Measurements from ENCODE around the gene KCNMB4. TPM values are rescaled to one million over a fixed set of nuclear protein-coding genes. Genes with fewer than 3 reads are reported as not detected.
A peak's percentile ranks its signal among the peaks of the same experiment; 100 is the strongest.

Gene KCNMB4
- total and polyA plus RNA-seq, 9 donors, result 2.0 to 5.6 (median 3.0) TPM

DNA sequence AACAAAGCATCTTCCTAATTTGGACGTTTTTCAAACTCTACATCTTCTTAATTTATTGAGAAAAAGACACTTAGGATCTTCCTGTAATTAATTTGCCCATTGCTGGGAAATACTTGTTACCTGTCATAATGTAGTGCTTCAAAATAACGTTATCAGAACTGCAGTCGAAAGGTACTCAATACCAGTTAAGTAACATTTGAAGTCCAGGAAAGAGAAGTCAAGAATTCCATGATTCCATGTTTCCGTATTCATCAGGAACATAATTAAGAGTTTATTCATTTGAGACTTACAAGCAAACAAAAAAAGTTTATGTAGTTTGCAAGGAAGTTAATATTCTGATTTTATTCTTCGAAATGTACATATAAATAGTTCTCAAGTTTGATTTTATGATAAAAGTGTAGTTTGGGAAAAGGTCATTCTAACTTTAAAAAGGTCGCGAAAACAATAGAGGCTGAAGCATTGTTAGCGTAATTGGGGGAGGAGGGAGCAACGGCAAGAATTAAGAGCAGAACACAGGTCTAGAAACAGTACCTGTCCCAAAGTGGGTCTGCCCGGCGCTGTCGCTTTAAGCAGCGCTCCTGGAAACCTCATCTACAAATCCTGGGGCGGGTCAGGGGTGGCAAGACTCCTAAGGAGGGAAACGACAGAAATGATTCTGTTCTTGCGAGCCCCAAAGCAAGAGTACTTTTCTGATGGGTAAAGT, 1.2 kb upstream of the KCNMB4 start:
- WGBS, 3 donors, result 39 to 44% (median 39%) methylated on average over 16 of the region's 16 CpGs
- Histone ChIP-seq H3K27me3 (no peaks in the 10 kb centered on the region), H3K27ac (no peak overlapping the region), H3K4me3 (no peak overlapping the region), H3K36me3 (no peaks in the 10 kb centered on the region), H3K4me1 (ENCODE audit: insufficient read depth) (peaks cover 3% of the 10 kb centered on the region), H3K9me3 (no peaks in the 10 kb centered on the region)
- DNase-seq, result no peak
- intact Hi-C loops (cut with DNase I), result loop anchor here in 1 of 4 donors (10.0 kb wide), 1 partner anchor 120 kb away; the partner anchor contains the start of gene CNOT2
- TF ChIP-seq EP300 (IDR thresholded peaks at IDR 0.05), result no peak
- TF ChIP-seq POLR2A (IDR thresholded peaks at IDR 0.05), result no peak
- TF ChIP-seq, protein P1, sequence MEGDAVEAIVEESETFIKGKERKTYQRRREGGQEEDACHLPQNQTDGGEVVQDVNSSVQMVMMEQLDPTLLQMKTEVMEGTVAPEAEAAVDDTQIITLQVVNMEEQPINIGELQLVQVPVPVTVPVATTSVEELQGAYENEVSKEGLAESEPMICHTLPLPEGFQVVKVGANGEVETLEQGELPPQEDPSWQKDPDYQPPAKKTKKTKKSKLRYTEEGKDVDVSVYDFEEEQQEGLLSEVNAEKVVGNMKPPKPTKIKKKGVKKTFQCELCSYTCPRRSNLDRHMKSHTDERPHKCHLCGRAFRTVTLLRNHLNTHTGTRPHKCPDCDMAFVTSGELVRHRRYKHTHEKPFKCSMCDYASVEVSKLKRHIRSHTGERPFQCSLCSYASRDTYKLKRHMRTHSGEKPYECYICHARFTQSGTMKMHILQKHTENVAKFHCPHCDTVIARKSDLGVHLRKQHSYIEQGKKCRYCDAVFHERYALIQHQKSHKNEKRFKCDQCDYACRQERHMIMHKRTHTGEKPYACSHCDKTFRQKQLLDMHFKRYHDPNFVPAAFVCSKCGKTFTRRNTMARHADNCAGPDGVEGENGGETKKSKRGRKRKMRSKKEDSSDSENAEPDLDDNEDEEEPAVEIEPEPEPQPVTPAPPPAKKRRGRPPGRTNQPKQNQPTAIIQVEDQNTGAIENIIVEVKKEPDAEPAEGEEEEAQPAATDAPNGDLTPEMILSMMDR (IDR thresholded peaks at IDR 0.05), result no peak

DNA sequence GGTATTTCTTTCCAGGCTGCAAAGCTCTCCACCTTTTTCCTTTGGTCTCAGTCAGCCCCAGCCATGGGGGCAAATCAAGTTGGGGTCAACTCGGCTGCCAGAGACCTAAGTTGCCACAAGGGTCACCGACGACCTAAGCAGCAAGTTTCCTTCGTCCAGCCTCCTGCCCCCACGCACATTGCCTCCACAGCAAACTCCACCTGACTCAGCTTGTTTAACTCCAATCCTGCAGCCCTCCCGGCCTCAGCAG, 767 bp upstream of the KCNMB4 start:
- Histone ChIP-seq H3K27me3 (no peaks in the 10 kb centered on the region), H3K27ac (no peak overlapping the region), H3K4me1 (ENCODE audit: insufficient read depth) (peaks cover 3% of the 10 kb centered on the region), H3K9me3 (no peaks in the 10 kb centered on the region), H3K4me3 (peak overlapping the region; percentile 65), H3K36me3 (no peaks in the 10 kb centered on the region)
- intact Hi-C loops (cut with DNase I), result loop anchor here in 1 of 4 donors (10.0 kb wide), 1 partner anchor 121 kb away; the partner anchor contains the start of gene CNOT2
- no peak for DNase-seq
- TF ChIP-seq EP300 (IDR thresholded peaks at IDR 0.05) (no peak), POLR2A (IDR thresholded peaks at IDR 0.05) (no peak)
- TF ChIP-seq, protein P1 (IDR thresholded peaks at IDR 0.05), result no peak
- 0% methylated on average over 6 of the region's 6 CpGs for WGBS, 3 donors

DNA sequence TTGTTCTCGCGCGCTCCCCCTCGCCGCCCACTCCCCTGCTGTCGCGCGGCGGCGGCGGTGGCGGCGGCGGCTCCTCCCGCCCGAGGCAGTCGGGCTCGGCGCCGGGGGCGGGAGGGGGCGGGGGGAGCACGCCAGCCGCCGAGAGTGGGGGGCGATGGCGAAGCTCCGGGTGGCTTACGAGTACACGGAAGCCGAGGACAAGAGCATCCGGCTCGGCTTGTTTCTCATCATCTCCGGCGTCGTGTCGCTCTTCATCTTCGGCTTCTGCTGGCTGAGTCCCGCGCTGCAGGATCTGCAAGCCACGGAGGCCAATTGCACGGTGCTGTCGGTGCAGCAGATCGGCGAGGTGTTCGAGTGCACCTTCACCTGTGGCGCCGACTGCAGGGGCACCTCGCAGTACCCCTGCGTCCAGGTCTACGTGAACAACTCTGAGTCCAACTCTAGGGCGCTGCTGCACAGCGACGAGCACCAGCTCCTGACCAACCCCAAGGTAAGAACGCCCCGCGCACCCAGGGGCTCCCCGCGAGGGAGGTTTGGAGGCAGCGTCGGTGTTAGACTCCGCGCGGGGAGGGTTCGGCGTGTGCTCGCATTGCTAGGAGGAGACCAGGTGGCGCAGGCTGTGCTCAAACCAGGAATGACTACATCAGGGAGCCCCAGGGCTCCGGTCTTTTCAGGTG, 629 bp downstream of the KCNMB4 start:
- peak; percentile 27 to 56 (median 36) for DNase-seq
- TF ChIP-seq EP300 (IDR thresholded peaks at IDR 0.05) (no peak), POLR2A (IDR thresholded peaks at IDR 0.05) (no peak)
- TF ChIP-seq, protein P1 (IDR thresholded peaks at IDR 0.05), result no peak
- Histone ChIP-seq H3K4me3 (peak overlapping the region; percentile 65), H3K9me3 (no peaks in the 10 kb centered on the region), H3K27ac (no peak overlapping the region), H3K36me3 (no peaks in the 10 kb centered on the region), H3K27me3 (no peaks in the 10 kb centered on the region), H3K4me1 (ENCODE audit: insufficient read depth) (peaks cover 3% of the 10 kb centered on the region)
- intact Hi-C loops (cut with DNase I), result loop anchor here in 1 of 4 donors (10.0 kb wide), 1 partner anchor 122 kb away; the partner anchor contains the start of gene CNOT2
- WGBS, 3 donors, result 0 to 1% (median 0%) methylated on average over 29 to 69 of the region's 69 CpGs

DNA sequence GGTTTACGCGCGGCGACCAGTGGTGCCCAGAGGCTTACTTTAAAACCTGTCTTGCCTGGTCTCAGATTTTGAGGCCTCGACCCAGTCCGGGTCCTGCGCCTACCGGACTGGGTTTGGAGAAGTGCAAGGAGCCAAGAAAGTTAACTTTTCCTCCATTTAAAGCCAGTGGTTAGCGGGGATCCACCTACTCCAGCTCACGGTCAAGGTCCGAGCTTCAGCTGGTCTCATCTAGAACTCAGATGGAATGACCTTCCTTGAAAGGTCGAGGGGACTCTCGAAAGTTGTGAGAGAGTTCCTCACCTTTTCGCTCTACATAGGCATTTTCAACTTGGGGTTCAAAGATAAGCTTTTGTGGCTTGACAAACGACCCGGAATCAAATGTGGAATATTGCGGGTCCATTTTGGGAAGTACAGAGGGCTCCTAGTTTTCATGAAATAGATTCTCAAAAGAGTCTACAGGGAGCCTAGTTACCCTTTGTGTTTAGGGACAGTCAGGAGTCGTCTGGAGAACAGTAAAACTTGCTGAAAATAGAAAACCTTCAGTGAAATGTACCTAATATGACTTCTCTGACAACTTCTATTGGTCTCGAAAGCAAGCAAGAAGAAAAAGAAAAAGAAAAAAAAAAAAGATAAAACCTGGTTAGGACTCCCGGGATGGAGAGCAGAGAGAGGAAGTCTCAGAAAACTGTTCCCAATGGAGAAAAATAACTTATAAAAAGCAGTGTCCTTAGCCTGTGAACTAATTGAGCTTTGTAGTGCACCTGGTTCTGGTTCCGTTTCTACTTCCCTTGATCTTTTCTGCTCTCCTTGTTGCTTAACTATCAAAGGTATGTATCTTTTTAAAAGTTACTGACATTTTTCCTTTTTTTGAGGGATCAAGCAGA, 1.4 kb downstream of the KCNMB4 start:
- WGBS, 3 donors, result 1 to 3% (median 3%) methylated on average over 17 to 21 of the region's 21 CpGs
- DNase-seq, result no peak
- Histone ChIP-seq H3K27ac (no peak overlapping the region), H3K4me3 (peak overlapping the region; percentile 65), H3K27me3 (no peaks in the 10 kb centered on the region), H3K4me1 (ENCODE audit: insufficient read depth) (peaks cover 3% of the 10 kb centered on the region), H3K36me3 (no peaks in the 10 kb centered on the region), H3K9me3 (no peaks in the 10 kb centered on the region)
- no peak for TF ChIP-seq EP300 (IDR thresholded peaks at IDR 0.05)
- intact Hi-C loops (cut with DNase I), result loop anchor here in 1 of 4 donors (10.0 kb wide), 1 partner anchor 123 kb away; the partner anchor contains the start of gene CNOT2

Data from ovary (tissue), 9 donors.